22Rv1 (cell line): Measurements from ENCODE around the gene CRHR1.
"Not testable (repeated sequence)": the region's sequence is repeated elsewhere in the genome, so short reads cannot be mapped to it uniquely, and the experiment has no call there.

Experiments used
- H3K27ac ChIP-seq: fragments of 450-650 bp; 2 replicates; pipeline ENCODE4 v1.5.1; 2017
- ZFX ChIP-seq: fragments of 450-650 bp; IDR thresholded peaks from 2 replicates; pipeline ENCODE4 v1.6.1; 2017; ENCODE audit warnings: antibody characterized with exemption, borderline replicate concordance
- TF ChIP-seq, protein P1 (sequence below): fragments of 450-650 bp; IDR thresholded peaks from 2 replicates; pipeline ENCODE4 v1.5.1; 2017; ENCODE audit warnings: mild to moderate bottlenecking

The CRHR1 gene

GRCh38 chr17:45857977-45858708 lies 74.0 kb downstream of the CRHR1 start:
- no peak overlapping the region for H3K27ac ChIP-seq
- no peak for TF ChIP-seq ZFX
- TF ChIP-seq, protein P1, sequence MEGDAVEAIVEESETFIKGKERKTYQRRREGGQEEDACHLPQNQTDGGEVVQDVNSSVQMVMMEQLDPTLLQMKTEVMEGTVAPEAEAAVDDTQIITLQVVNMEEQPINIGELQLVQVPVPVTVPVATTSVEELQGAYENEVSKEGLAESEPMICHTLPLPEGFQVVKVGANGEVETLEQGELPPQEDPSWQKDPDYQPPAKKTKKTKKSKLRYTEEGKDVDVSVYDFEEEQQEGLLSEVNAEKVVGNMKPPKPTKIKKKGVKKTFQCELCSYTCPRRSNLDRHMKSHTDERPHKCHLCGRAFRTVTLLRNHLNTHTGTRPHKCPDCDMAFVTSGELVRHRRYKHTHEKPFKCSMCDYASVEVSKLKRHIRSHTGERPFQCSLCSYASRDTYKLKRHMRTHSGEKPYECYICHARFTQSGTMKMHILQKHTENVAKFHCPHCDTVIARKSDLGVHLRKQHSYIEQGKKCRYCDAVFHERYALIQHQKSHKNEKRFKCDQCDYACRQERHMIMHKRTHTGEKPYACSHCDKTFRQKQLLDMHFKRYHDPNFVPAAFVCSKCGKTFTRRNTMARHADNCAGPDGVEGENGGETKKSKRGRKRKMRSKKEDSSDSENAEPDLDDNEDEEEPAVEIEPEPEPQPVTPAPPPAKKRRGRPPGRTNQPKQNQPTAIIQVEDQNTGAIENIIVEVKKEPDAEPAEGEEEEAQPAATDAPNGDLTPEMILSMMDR, result no peak

DNA sequence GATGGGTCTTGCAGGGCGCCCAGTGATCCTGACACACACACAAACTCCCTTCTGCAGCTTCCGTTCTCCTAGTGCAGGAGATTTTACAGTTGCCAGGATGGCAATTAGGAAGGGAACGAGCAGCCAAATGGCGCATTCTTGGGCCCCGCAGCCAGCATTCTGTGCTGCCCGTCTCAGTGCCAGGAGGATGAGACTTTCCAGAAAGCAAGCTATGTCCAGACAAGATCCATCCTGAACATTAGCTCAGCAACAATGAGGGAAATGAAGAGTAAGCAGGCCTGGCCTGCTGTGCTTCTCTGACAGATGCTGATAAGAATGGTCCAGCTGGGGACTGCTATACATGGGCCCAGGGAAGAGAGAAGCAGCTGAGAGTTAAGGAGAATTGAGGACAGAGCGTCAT lies 77.0 kb downstream of the CRHR1 start:
- TF ChIP-seq, protein P1, result no peak
- no peak for TF ChIP-seq ZFX
- no peak overlapping the region for H3K27ac ChIP-seq

- H3K27ac ChIP-seq, result not testable (repeated sequence)
Measured at GRCh38 chr17:45862127-45862526, 78.0 kb downstream of the CRHR1 start.

DNA sequence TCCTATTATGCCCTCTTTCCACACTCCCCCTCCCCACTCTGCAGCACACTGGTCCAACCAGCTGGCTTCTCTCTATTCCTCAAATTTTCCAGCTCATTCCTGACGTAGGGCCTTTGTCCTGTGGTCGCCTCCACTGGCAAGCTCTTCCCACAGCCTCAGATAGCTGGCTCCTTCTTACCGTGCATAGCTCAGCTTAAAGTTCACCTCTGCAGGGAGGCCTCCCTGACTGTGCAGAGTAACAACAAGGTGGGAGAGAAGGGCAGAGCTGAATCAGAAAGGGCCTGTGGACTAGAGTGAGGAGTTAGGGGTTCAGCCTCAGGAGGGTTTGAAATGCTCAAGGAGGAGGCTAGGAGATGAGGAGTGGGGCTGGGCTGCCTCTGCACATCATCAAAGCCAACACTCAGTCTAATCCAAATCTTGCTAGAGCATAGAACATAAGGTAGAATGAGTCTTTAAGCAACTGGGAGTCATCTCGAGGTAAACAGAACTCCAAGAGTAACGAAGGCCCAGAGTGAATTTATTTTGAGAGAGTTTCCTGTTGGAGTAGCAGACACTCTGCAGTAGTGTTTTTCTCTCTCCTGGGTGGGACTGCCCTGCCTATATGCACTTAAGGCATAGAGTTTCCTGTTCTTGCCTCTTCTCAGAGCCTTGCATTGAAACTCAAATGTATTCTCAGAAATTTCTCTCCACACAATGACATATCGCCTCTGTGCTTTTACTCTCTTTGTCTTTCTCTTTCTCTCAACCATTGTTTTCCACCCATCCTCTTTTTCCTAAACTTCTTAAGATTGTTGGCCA lies 79.9 kb downstream of the CRHR1 start:
- no peak overlapping the region for H3K27ac ChIP-seq
- no peak for TF ChIP-seq ZFX
- TF ChIP-seq, protein P1, result no peak

- H3K27ac ChIP-seq, result no peak overlapping the region
- no peak for TF ChIP-seq ZFX
- TF ChIP-seq, protein P1, result no peak
Measured at GRCh38 chr17:45867171-45867570, 83.1 kb downstream of the CRHR1 start.

DNA sequence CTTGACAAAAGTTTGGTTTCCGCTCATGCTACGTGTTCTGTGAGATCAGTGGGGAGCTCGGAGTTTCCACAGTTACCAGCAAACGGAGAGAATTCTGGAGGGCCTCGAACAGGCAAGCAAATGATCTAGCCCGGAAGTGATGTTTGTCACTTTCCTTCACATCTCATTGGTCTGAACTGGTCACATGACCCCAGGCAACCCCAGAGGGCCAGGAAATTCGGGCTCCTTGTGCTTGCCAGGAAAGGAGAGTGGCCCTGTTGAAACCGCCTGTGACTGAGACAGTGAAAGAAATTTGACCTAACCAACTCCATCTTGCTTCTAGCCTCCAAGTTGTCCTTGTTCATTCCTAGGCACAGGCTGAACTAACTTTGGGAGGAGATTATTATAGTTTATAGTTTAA lies 83.6 kb downstream of the CRHR1 start:
- no peak for TF ChIP-seq ZFX
- H3K27ac ChIP-seq, result no peak overlapping the region

DNA sequence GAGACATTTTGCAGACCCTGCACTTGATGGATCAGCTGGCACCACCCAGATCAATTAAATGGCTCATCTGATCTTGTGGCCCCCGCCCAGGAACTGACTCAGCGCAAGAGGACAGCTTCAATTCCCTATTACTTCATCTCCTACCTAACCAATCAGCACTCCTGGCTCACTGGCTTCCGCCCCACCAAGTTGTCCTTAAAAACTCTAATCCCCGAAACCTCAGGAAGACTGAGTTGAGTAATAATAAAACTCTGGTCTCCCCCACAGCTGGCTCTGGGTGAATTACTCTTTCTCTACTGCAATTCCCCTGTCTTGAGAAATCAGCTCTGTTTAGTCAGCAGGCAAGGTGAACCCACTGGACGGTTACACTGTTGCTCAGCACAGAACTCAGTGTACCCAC lies 84.2 kb downstream of the CRHR1 start:
- TF ChIP-seq, protein P1, result no peak
- no peak for TF ChIP-seq ZFX
- H3K27ac ChIP-seq, result no peak overlapping the region

DNA sequence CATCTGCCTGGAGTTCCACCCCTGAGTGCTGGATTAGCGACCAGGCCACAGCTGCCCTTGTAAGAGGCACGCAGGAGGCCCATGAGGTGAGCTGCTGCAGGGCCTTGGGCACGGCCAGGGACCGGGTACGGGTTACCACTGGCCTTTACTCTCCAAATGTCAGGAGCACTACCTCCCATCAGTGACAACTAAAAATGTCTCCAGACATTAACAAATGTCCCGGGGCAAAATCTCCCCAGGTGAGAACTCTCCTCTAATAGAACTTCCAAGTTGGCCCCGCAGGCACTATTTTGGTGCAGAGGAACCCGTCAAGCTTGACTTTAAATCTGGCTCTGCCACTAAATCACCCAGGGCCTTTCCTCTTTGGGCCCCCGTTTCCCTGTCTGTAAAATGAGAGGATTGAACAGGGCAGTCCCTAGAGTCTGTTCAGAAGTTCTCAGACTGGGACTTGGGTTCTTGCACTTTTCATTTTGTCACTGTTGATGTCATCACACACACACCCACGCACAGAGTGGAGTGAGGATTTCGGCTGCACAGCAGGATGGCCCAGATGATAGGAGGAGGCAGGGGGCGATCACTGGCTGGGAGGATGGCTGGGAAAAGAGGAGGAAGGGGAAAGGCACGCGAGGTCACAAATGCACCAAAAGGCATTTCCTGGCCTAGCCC lies 85.7 kb downstream of the CRHR1 start:
- TF ChIP-seq ZFX, result no peak
- TF ChIP-seq, protein P1, result no peak
- H3K27ac ChIP-seq, result no peak overlapping the region
